RWPE2 (cell line): ENCODE data around the gene GNAT1.

Experiments used
- ATAC-seq: fragments of 200-7000 bp; cut with Tn5 transposase; 3 replicates; pipeline ENCODE4 v1.9.1; 2021; ENCODE audit warnings: low read depth
- DNase-seq: peaks from one replicate; pipeline ENCODE4 v3.0.0-alpha.2; 2020; ENCODE audit warnings: low spot score
- H3K27ac ChIP-seq: fragments of 450-650 bp; 2 replicates; pipeline ENCODE4 v1.5.1; 2017; ENCODE audit warnings: mild to moderate bottlenecking; ENCODE audit not compliant: poor library complexity, severe bottlenecking
- H3K27me3 ChIP-seq: fragments of 250-450 bp; sonication (Bioruptor Pico); 2 replicates; pipeline ENCODE4 v1.5.1; 2021; ENCODE audit warnings: mild to moderate bottlenecking, moderate library complexity; ENCODE audit not compliant: insufficient read depth, poor library complexity, severe bottlenecking
- H3K36me3 ChIP-seq: fragments of 250-450 bp; sonication (Bioruptor Pico); 2 replicates; pipeline ENCODE4 v1.5.1; 2020; ENCODE audit warnings: low read depth, mild to moderate bottlenecking, moderate library complexity
- H3K4me1 ChIP-seq: fragments of 250-450 bp; sonication (Bioruptor Pico); 2 replicates; pipeline ENCODE4 v1.5.1; 2021; ENCODE audit warnings: mild to moderate bottlenecking, moderate library complexity; ENCODE audit not compliant: insufficient read depth, poor library complexity, severe bottlenecking
- H3K4me3 ChIP-seq: fragments of 250-450 bp; sonication (Bioruptor Pico); 2 replicates; pipeline ENCODE4 v1.5.1; 2021; ENCODE audit warnings: mild to moderate bottlenecking, moderate library complexity; ENCODE audit not compliant: severe bottlenecking
- H3K9me3 ChIP-seq: fragments of 250-450 bp; sonication (Bioruptor Pico); 2 replicates; pipeline ENCODE4 v1.5.1; 2021; ENCODE audit warnings: mild to moderate bottlenecking, moderate library complexity; ENCODE audit not compliant: severe bottlenecking
- CTCF ChIP-seq: fragments of 450-650 bp; IDR thresholded peaks from one replicate; pipeline ENCODE4 v1.5.1; 2017; ENCODE audit warnings: mild to moderate bottlenecking, moderate library complexity; ENCODE audit not compliant: poor library complexity, severe bottlenecking

Gene GNAT1

DNA sequence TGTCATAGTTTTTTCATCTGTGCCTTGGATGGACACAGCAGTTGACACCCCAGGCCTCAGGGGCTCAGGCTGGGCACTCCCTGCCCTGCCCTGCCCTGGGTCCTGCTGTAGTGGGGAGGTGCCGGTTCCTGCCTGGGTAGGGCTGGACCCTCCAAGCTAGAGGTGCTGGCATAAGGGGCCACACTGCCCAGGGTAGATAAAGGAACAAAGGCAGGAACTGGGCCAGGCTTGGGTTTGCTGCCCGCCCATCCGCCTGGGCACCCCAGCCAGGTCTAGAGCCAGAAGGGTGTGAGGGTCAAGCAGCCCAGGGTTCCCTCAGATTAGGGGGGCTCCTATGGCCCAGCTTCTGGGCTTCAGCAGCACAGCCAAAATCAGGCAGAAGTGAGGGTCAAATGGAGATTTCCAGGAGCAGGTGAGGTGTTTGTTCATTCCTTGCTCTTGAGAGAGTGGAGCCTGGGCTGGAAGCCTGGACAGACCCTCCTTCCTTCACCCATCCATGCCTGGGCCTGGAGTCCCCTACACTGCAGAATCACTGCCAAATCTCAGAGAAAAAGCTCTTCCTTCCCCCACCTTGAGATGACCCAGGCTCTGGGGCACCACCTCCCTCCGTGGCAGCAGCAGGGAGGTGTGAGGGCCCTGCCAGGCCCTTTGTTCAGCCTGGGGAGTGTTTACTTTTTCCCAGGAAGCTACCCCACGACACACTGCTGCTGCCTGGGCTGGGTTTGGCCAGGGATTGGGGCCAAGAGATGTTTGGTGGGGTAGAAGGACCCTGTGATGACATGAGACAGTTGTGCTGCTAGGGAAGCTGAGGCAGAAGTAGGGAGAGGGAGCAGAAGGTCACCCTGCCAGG, 29.2 kb upstream of the GNAT1 start:
- Histone ChIP-seq H3K4me1 (peaks cover 98% of the 10 kb centered on the region), H3K27me3 (no peaks in the 10 kb centered on the region), H3K36me3 (peaks cover 85% of the 10 kb centered on the region), H3K27ac (peak overlapping the region; percentile 97), H3K4me3 (no peak overlapping the region), H3K9me3 (no peaks in the 10 kb centered on the region)
- DNase-seq (no peak), ATAC-seq (no peak)
- TF ChIP-seq CTCF, result no peak

- ATAC-seq (peak; percentile 56), DNase-seq (peak; percentile 96)
- Histone ChIP-seq H3K27me3 (no peaks in the 10 kb centered on the region), H3K4me3 (no peak overlapping the region), H3K4me1 (peaks cover 97% of the 10 kb centered on the region), H3K27ac (peak overlapping the region; percentile 97), H3K36me3 (peaks cover 90% of the 10 kb centered on the region), H3K9me3 (no peaks in the 10 kb centered on the region)
- no peak for TF ChIP-seq CTCF
Observed at GRCh38 chr3:50163572-50164455, 27.6 kb upstream of the GNAT1 start.

- no peak for TF ChIP-seq CTCF
- DNase-seq (no peak), ATAC-seq (no peak)
- peaks cover 96% of the 10 kb centered on the region for H3K4me1 ChIP-seq
- H3K4me3 ChIP-seq, result no peak overlapping the region
- H3K27me3 ChIP-seq, result no peaks in the 10 kb centered on the region
- H3K9me3 ChIP-seq, result no peaks in the 10 kb centered on the region
- H3K36me3 ChIP-seq, result peaks cover 89% of the 10 kb centered on the region
- peak overlapping the region; percentile 97 for H3K27ac ChIP-seq
Observed at GRCh38 chr3:50164481-50164880, 26.9 kb upstream of the GNAT1 start.

DNA sequence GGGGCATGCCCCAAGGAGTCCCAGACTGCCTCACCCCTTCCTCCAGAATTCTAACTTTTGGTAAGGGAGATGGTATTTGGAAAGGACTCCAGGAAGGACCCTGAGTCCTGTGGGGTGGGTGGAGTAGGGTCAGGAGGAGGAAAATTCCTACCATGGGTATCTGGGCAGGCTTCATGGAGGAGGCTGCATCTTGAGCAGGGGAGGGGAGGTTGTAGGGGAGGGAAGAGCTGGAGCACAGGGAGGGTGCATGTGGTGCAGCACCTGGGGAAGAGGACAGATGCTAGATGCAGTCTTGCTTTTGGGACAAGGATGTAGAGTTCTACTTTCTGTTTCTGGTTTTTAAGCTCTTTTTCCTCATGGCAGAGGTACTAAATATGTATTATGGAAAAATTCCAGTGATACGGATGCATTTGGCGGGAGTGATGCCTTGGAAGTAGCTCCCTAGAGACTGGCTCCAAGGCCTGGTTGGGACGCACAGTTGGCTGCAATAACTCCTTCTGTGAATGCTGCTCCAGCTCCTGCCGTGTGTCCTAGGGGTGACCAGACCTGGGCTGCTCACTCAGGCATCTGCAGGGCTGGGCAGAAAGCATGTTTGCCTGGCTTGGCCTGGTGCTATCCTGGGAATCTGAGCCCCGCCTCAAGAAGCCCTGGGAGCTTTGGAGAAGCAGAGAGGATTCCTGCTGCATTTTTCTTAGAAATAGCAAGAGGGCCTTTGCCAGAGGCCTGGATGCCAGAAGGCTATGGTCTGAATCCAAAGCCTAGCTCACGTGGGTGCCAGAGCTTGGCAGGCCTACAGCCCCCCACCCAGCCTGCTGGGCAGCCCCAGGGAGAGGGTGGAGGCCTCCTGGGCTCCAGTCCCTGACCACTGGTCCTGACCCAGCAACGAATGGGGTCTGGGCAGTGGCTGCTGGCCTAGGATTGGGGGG, 26.2 kb upstream of the GNAT1 start:
- Histone ChIP-seq H3K4me3 (no peak overlapping the region), H3K9me3 (no peaks in the 10 kb centered on the region), H3K27me3 (no peaks in the 10 kb centered on the region), H3K27ac (peak overlapping the region; percentile 97), H3K4me1 (peaks cover 96% of the 10 kb centered on the region), H3K36me3 (peaks cover 89% of the 10 kb centered on the region)
- DNase-seq, result no peak
- ATAC-seq, result 0 out of 3 replicates have a peak, but pooled peaks have one; percentile 1
- no peak for TF ChIP-seq CTCF
